MCF 10A (cell line): ENCODE results near the gene IFNA21. TPM values are rescaled to one million over a fixed set of nuclear protein-coding genes. Genes with fewer than 3 reads are reported as not detected.

Experiments
- BruUV-seq: library from RNA; stranded (reverse); fragments of 400-500 nt; replicated peaks from 2 replicates; lab custom pipeline; 2021; lab: Mats Ljungman, UMichigan
- CTCF ChIA-PET: fragments of 300-600 bp; sonication (Branson Sonifier 250); formaldehyde crosslinking; extraction: SDS; loops from one replicate; lab custom pipeline; 2021; ENCODE audit warnings: antibody characterized with exemption, inconsistent platforms; lab: Yijun Ruan, JAX
- POLR2A ChIA-PET: fragments of 300-600, 350-650 bp; sonication (Branson Sonifier 250); formaldehyde crosslinking; extraction: SDS; loops from one replicate; lab custom pipeline; 2020; ENCODE audit warnings: antibody characterized with exemption, inconsistent platforms; lab: Yijun Ruan, JAX
- DNase-seq: peaks from one replicate; pipeline ENCODE4 v3.0.0-alpha.2; 2018; ENCODE audit not compliant: unreplicated experiment
- H3K27ac Mint-ChIP-seq: one replicate; pipeline ENCODE4 v1.8.0; 2022; ENCODE audit warnings: mild to moderate bottlenecking, low read depth, mixed read lengths; ENCODE audit not compliant: unreplicated experiment
- H3K27me3 Mint-ChIP-seq: one replicate; pipeline ENCODE4 v1.8.0; 2022; ENCODE audit warnings: mixed read lengths; ENCODE audit not compliant: insufficient read depth, unreplicated experiment
- H3K36me3 Mint-ChIP-seq: one replicate; pipeline ENCODE4 v1.8.0; 2022; ENCODE audit warnings: mild to moderate bottlenecking, moderate library complexity, mixed read lengths; ENCODE audit not compliant: insufficient read depth, unreplicated experiment
- H3K4me1 Mint-ChIP-seq: one replicate; pipeline ENCODE4 v1.8.0; 2022; ENCODE audit warnings: mixed read lengths; ENCODE audit not compliant: insufficient read depth, unreplicated experiment
- H3K4me3 Mint-ChIP-seq: one replicate; pipeline ENCODE4 v1.8.0; 2022; ENCODE audit warnings: mild to moderate bottlenecking, moderate library complexity, mixed read lengths; ENCODE audit not compliant: unreplicated experiment
- H3K9me3 Mint-ChIP-seq: one replicate; pipeline ENCODE4 v1.8.0; 2022; ENCODE audit warnings: mixed read lengths; ENCODE audit not compliant: unreplicated experiment
- intact Hi-C: fragments of 100-400 bp; cut with micrococcal nuclease; formaldehyde crosslinking; loops from 2 replicates; pipeline ENCODE4 v1.14.1; 2022
- total RNA-seq: library from RNA; stranded (reverse); gene quantifications from 2 replicates; pipeline ENCODE4 v1.2.3, GENCODE V29; 2022
- TF ChIP-seq, protein P1 (sequence below): fragments of 200-600 bp; IDR thresholded peaks from one replicate; pipeline ENCODE4 v1.8.0; 2022; ENCODE audit warnings: antibody characterized with exemption, mild to moderate bottlenecking; ENCODE audit not compliant: unreplicated experiment

The IFNA21 gene
- total RNA-seq, 1 experiment from 2014 or later: not detected

GRCh38 chr9:21160178-21160577 lies 6.3 kb downstream of the IFNA21 start:
- intact Hi-C loops: no loop called here
- Mint-ChIP-seq H3K27ac (no peak overlapping the region), H3K4me3 (no peak overlapping the region), H3K27me3 (peaks cover 60% of the 10 kb centered on the region), H3K36me3 (no peaks in the 10 kb centered on the region), H3K9me3 (no peaks in the 10 kb centered on the region), H3K4me1 (no peaks in the 10 kb centered on the region)
- CTCF ChIA-PET: no interaction called here
- BruUV-seq: no TSS peak
- POLR2A ChIA-PET: no interaction called here
- DNase-seq: no peak
- TF ChIP-seq, protein P1, sequence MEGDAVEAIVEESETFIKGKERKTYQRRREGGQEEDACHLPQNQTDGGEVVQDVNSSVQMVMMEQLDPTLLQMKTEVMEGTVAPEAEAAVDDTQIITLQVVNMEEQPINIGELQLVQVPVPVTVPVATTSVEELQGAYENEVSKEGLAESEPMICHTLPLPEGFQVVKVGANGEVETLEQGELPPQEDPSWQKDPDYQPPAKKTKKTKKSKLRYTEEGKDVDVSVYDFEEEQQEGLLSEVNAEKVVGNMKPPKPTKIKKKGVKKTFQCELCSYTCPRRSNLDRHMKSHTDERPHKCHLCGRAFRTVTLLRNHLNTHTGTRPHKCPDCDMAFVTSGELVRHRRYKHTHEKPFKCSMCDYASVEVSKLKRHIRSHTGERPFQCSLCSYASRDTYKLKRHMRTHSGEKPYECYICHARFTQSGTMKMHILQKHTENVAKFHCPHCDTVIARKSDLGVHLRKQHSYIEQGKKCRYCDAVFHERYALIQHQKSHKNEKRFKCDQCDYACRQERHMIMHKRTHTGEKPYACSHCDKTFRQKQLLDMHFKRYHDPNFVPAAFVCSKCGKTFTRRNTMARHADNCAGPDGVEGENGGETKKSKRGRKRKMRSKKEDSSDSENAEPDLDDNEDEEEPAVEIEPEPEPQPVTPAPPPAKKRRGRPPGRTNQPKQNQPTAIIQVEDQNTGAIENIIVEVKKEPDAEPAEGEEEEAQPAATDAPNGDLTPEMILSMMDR: no peak

GRCh38 chr9:21155501-21155900 lies 11.0 kb downstream of the IFNA21 start:
- H3K36me3 Mint-ChIP-seq: no peaks in the 10 kb centered on the region
- intact Hi-C loops: no loop called here
- BruUV-seq: no TSS peak
- H3K4me1 Mint-ChIP-seq: peaks cover 6% of the 10 kb centered on the region
- peak; percentile 10 for DNase-seq
- no peaks in the 10 kb centered on the region for H3K9me3 Mint-ChIP-seq
- ChIA-PET CTCF (interaction anchor here (0.6 to 0.7 kb wide), 2 partner anchors 338 to 1296 kb away, joined by 3 read pairs; no protein-coding TSS in a partner anchor), POLR2A (no interaction called here)
- TF ChIP-seq, protein P1: no peak
- peaks cover 23% of the 10 kb centered on the region for H3K27me3 Mint-ChIP-seq
- no peak overlapping the region for H3K27ac Mint-ChIP-seq
- H3K4me3 Mint-ChIP-seq: no peak overlapping the region

GRCh38 chr9:21154018-21154608 lies 12.3 kb downstream of the IFNA21 start:
- intact Hi-C loops: no loop called here
- no peaks in the 10 kb centered on the region for H3K9me3 Mint-ChIP-seq
- H3K36me3 Mint-ChIP-seq: no peaks in the 10 kb centered on the region
- ChIA-PET POLR2A (no interaction called here), CTCF (interaction anchor here (0.6 to 1.0 kb wide), 5 partner anchors 13 to 403 kb away, joined by 3 to 5 read pairs (median 3); partner anchors contain the start of gene IFNW1)
- DNase-seq: peak; percentile 32
- peaks cover 6% of the 10 kb centered on the region for H3K4me1 Mint-ChIP-seq
- BruUV-seq: no TSS peak
- TF ChIP-seq, protein P1: no peak
- no peak overlapping the region for H3K27ac Mint-ChIP-seq
- H3K4me3 Mint-ChIP-seq: no peak overlapping the region
- H3K27me3 Mint-ChIP-seq: peaks cover 18% of the 10 kb centered on the region

GRCh38 chr9:21153336-21154017 lies 13.0 kb downstream of the IFNA21 start:
- POLR2A ChIA-PET: no interaction called here
- CTCF ChIA-PET: interaction anchor here (0.6 to 1.0 kb wide), 5 partner anchors 12 to 893 kb away, joined by 3 to 5 read pairs (median 3); partner anchors contain the start of gene IFNW1
- Mint-ChIP-seq H3K36me3 (no peaks in the 10 kb centered on the region), H3K27me3 (peaks cover 12% of the 10 kb centered on the region), H3K4me3 (no peak overlapping the region), H3K9me3 (no peaks in the 10 kb centered on the region), H3K4me1 (peaks cover 6% of the 10 kb centered on the region), H3K27ac (no peak overlapping the region)
- intact Hi-C loops: no loop called here
- BruUV-seq: no TSS peak
- DNase-seq: peak; percentile 2
- TF ChIP-seq, protein P1: no peak
